ENCODE data around the gene GTF2A2. TPM values are rescaled to one million over a fixed set of nuclear protein-coding genes. Genes with fewer than 3 reads are reported as not detected.

Gene GTF2A2
- total and polyA plus RNA-seq, 2 donors (not counting 1 experiment from before 2014, with no cell fraction given), result 39.7 to 60.0 TPM

GRCh38 chr15:59609730-59610712 is 47.3 kb downstream of the GTF2A2 start:
- no peak overlapping the region for H3K9ac ChIP-seq (ENCODE audit: low read length)
- no peak for TF ChIP-seq CTCF (IDR thresholded peaks at IDR 0.05)
- no peak for TF ChIP-seq EZH2 (IDR thresholded peaks at IDR 0.05; ENCODE audit: borderline replicate concordance, insufficient read depth, low read depth, low read length, poor library complexity, severe bottlenecking)
- peaks cover 18% of the 10 kb centered on the region for H3K27me3 Mint-ChIP-seq
- no peak overlapping the region for H2AFZ ChIP-seq (ENCODE audit: insufficient read depth, low read depth, low read length, poor library complexity, severe bottlenecking)
- ChIA-PET POLR2A (no interaction called here), CTCF (no interaction called here)
- intact Hi-C loops (cut with micrococcal nuclease), result no loop called here
- H3K27ac Mint-ChIP-seq, result no peak overlapping the region
- peaks cover 7% of the 10 kb centered on the region in 2 donors for H3K4me1 ChIP-seq (ENCODE audit: control insufficient read depth in 2 of 2, insufficient read depth in 2 of 2, low read length in 2 of 2)
- H3K27ac ChIP-seq (ENCODE audit: low read length in 2 of 2), result no peak overlapping the region
- H3K4me3 ChIP-seq (ENCODE audit: control extremely low read depth in 1 of 5, extremely low read depth in 1 of 5, insufficient read depth in 1 of 5, low read depth in 2 of 5, low read length in 4 of 5), result no peak overlapping the region
- WGBS (ENCODE audit: insufficient coverage), result 93% methylated on average over 6 of the region's 7 CpGs
- no peaks in the 10 kb centered on the region for H3K79me2 ChIP-seq (ENCODE audit: control insufficient read depth, insufficient read depth, low read length)
- H3K9me3 Mint-ChIP-seq (ENCODE audit: insufficient read depth), result no peaks in the 10 kb centered on the region
- no peak for ATAC-seq (ENCODE audit: low read depth)
- no peak overlapping the region for H3K4me2 ChIP-seq (replicated peaks; ENCODE audit: low read depth, low read length, poor library complexity, severe bottlenecking)
- H3K4me1 Mint-ChIP-seq, result peaks cover 14% of the 10 kb centered on the region
- H3K36me3 ChIP-seq (replicated peaks in 1 of 2; ENCODE audit: control extremely low read depth in 1 of 2, control insufficient read depth in 1 of 2, extremely low read depth in 1 of 2, insufficient read depth in 2 of 2, low read length in 1 of 2), result no peaks in the 10 kb centered on the region
- peaks cover 0 to 6% (median 0%) of the 10 kb centered on the region in 3 donors for H3K9me3 ChIP-seq (ENCODE audit: control extremely low read depth in 1 of 3, control insufficient read depth in 2 of 3, insufficient read depth in 1 of 3, low read length in 2 of 3)
- peaks cover 0 to 5% (median 2%) of the 10 kb centered on the region in 4 experiments for H3K27me3 ChIP-seq (replicated peaks in 1 of 4; ENCODE audit: control extremely low read depth in 1 of 4, control insufficient read depth in 3 of 4, insufficient read depth in 4 of 4, low read length in 3 of 4)
- no peaks in the 10 kb centered on the region for H4K20me1 ChIP-seq (ENCODE audit: control insufficient read depth, insufficient read depth, low read length, poor library complexity, severe bottlenecking)
- DNase-seq, result no peak
- H3K4me3 Mint-ChIP-seq, result no peak overlapping the region

DNA sequence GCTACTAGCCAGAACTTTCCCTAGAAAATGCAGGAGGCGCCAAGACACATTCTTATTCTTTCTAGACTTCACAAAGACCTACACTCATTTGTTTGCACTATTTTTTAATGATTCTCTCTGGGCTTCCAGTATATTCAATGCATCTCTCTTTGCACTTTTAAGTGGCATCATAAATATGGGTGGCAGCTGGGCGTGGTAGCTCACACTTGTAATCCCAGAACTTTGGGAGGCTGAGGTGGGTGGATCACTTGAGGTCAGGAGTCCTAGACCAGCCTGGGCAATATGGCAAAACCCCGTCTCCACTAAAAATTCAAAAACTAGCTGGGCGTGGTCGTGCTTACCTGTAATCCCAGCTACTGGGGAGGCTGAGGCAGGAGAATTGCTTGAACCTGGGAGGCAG is 51.3 kb downstream of the GTF2A2 start:
- Histone ChIP-seq H4K20me1 (ENCODE audit: control insufficient read depth, insufficient read depth, low read length, poor library complexity, severe bottlenecking) (no peaks in the 10 kb centered on the region), H2AFZ (ENCODE audit: insufficient read depth, low read depth, low read length, poor library complexity, severe bottlenecking) (no peak overlapping the region), H3K4me3 (ENCODE audit: control extremely low read depth in 1 of 5, extremely low read depth in 1 of 5, insufficient read depth in 1 of 5, low read depth in 2 of 5, low read length in 4 of 5) (no peak overlapping the region), H3K27ac (ENCODE audit: low read length in 2 of 2) (no peak overlapping the region), H3K4me1 (ENCODE audit: control insufficient read depth in 2 of 2, insufficient read depth in 2 of 2, low read length in 2 of 2) (no peaks in the 10 kb centered on the region), H3K79me2 (ENCODE audit: control insufficient read depth, insufficient read depth, low read length) (no peaks in the 10 kb centered on the region), H3K9ac (ENCODE audit: low read length) (no peak overlapping the region), H3K36me3 (replicated peaks in 1 of 2; ENCODE audit: control extremely low read depth in 1 of 2, control insufficient read depth in 1 of 2, extremely low read depth in 1 of 2, insufficient read depth in 2 of 2, low read length in 1 of 2) (no peaks in the 10 kb centered on the region), H3K4me2 (replicated peaks; ENCODE audit: low read depth, low read length, poor library complexity, severe bottlenecking) (no peak overlapping the region), H3K27me3 (replicated peaks in 1 of 4; ENCODE audit: control extremely low read depth in 1 of 4, control insufficient read depth in 3 of 4, insufficient read depth in 4 of 4, low read length in 3 of 4) (peaks cover 0 to 8% (median 3%) of the 10 kb centered on the region in 4 experiments), H3K9me3 (ENCODE audit: control extremely low read depth in 1 of 3, control insufficient read depth in 2 of 3, insufficient read depth in 1 of 3, low read length in 2 of 3) (peaks cover 0 to 8% (median 6%) of the 10 kb centered on the region in 3 donors)
- ChIA-PET POLR2A (no interaction called here), CTCF (interaction anchor here (1.1 kb wide), 1 partner anchor 9 kb away, joined by 3 read pairs; no protein-coding TSS in a partner anchor)
- H3K4me1 Mint-ChIP-seq, result no peaks in the 10 kb centered on the region
- WGBS (ENCODE audit: insufficient coverage), result 100% methylated on average over 1 of the region's 5 CpGs
- intact Hi-C loops (cut with micrococcal nuclease), result no loop called here
- ATAC-seq (ENCODE audit: low read depth) (no peak), DNase-seq (no peak)
- no peak overlapping the region for H3K4me3 Mint-ChIP-seq
- TF ChIP-seq CTCF (IDR thresholded peaks at IDR 0.05) (no peak), EZH2 (IDR thresholded peaks at IDR 0.05; ENCODE audit: borderline replicate concordance, insufficient read depth, low read depth, low read length, poor library complexity, severe bottlenecking) (no peak)
- peaks cover 8% of the 10 kb centered on the region for H3K9me3 Mint-ChIP-seq (ENCODE audit: insufficient read depth)
- H3K27me3 Mint-ChIP-seq, result peaks cover 19% of the 10 kb centered on the region
- H3K27ac Mint-ChIP-seq, result no peak overlapping the region

Data from B cell (primary cell).